GM12878 (cell line): ENCODE data around the gene NAT10. TPM values are rescaled to one million over a fixed set of nuclear protein-coding genes. Genes with fewer than 3 reads are reported as not detected.
"Not testable (repeated sequence)": the region's sequence is repeated elsewhere in the genome, so short reads cannot be mapped to it uniquely, and the experiment has no call there.

Experiments
- ATAC-seq: fragments of 200-7000 bp; cut with Tn5 transposase; 3 replicates; pipeline ENCODE4 v1.9.1; 2020; ENCODE audit warnings: mild to moderate bottlenecking, moderate library complexity
- BruUV-seq: library from RNA; stranded (reverse); fragments of 400-500 nt; replicated peaks from 2 replicates; lab custom pipeline; 2021; lab: Mats Ljungman, UMichigan
- CTCF ChIA-PET: fragments of 300-600 bp; sonication (Branson Sonifier 250); formaldehyde crosslinking; extraction: SDS; loops from one replicate; lab custom pipeline; 2021; ENCODE audit warnings: inconsistent platforms; lab: Yijun Ruan, JAX
- POLR2A ChIA-PET: fragments of 350-600 bp; formaldehyde crosslinking; extraction: SDS; loops from one replicate; lab custom pipeline; 2021; ENCODE audit warnings: inconsistent platforms; lab: Charles Lee
- RAD21 ChIA-PET: fragments of 300-600 bp; sonication (Branson Sonifier 250); formaldehyde crosslinking; loops from one replicate; lab custom pipeline; 2023; ENCODE audit warnings: antibody characterized with exemption; ENCODE audit not compliant: unreplicated experiment; lab: Charles Lee
- SMC1A ChIA-PET: fragments of 300-600 bp; sonication (Branson Sonifier 250); formaldehyde crosslinking; loops from one replicate; lab custom pipeline; 2023; ENCODE audit not compliant: unreplicated experiment, uncharacterized antibody; lab: Charles Lee
- DNase-seq: peaks from one replicate; pipeline ENCODE4 v3.0.0-alpha.2; 2011; ENCODE audit warnings: low read depth, low spot score
- FAIRE-seq: peaks from 3 replicates; lab custom pipeline; 2011; peaks lifted over from hg19 to GRCh38; lab: Jason Lieb, UNC
- H2AFZ ChIP-seq: 2 replicates; pipeline ENCODE4 v1.6.0; 2011; ENCODE audit warnings: low read depth, low read length, control low read depth; ENCODE audit not compliant: control insufficient read depth
- H3K27ac ChIP-seq: 2 replicates; pipeline ENCODE4 v1.5.1; 2011; ENCODE audit warnings: control low read depth; ENCODE audit not compliant: control insufficient read depth, insufficient read depth
- H3K27me3 ChIP-seq, 2 experiments: replicated peaks in 1 of 2; 2 replicates each; pipeline versions ENCODE4 v1.6.0 to v1.6.1; 2011; ENCODE audit warnings: low read length in 1 of 2; ENCODE audit not compliant: control insufficient read depth in 2 of 2, insufficient read depth in 2 of 2
- H3K36me3 ChIP-seq, 2 experiments: 2 replicates each; pipeline ENCODE4 v1.5.1; 2011; ENCODE audit warnings: low read length in 1 of 2; ENCODE audit not compliant: control insufficient read depth in 2 of 2, insufficient read depth in 2 of 2
- H3K4me1 ChIP-seq: 2 replicates; pipeline ENCODE4 v1.6.1; 2011; ENCODE audit warnings: mild to moderate bottlenecking, low read length, moderate library complexity, mixed read lengths; ENCODE audit not compliant: control insufficient read depth, insufficient read depth
- H3K4me2 ChIP-seq: 2 replicates; pipeline ENCODE4 v1.6.0; 2011; ENCODE audit warnings: control low read depth; ENCODE audit not compliant: control insufficient read depth, insufficient read depth
- H3K4me3 ChIP-seq: fragments of 200-600 bp; sonication (generic); 2 replicates; pipeline ENCODE4 v1.5.1; 2016
- H3K79me2 ChIP-seq: 2 replicates; pipeline ENCODE4 v1.6.0; 2011; ENCODE audit warnings: low read length; ENCODE audit not compliant: control insufficient read depth, insufficient read depth
- H3K9ac ChIP-seq: 2 replicates; pipeline ENCODE4 v1.8.0; 2011; ENCODE audit warnings: low read length, control low read depth, mixed read lengths; ENCODE audit not compliant: control insufficient read depth, insufficient read depth
- H3K9me3 ChIP-seq: replicated peaks from 3 replicates; pipeline ENCODE4 v1.5.1; 2011; ENCODE audit warnings: mild to moderate bottlenecking, low read length; ENCODE audit not compliant: control insufficient read depth, insufficient read depth
- H4K20me1 ChIP-seq: 2 replicates; pipeline ENCODE4 v1.6.0; 2011; ENCODE audit not compliant: control insufficient read depth, insufficient read depth
- BHLHE40 ChIP-seq, 2 experiments: fragments of 450-650 bp in 1 of 2; IDR thresholded peaks; 2 replicates each; pipeline ENCODE4 v1.6.1; 2011 to 2017; ENCODE audit warnings: low read depth in 2 of 2, borderline replicate concordance in 1 of 2, improper control_type of control experiment in 1 of 2, low read length in 1 of 2, mild to moderate bottlenecking in 1 of 2
- KAT2A ChIP-seq: conservative IDR thresholded peaks from 2 replicates; pipeline ENCODE4 v1.6.1; 2011; ENCODE audit warnings: low read depth, low read length; ENCODE audit not compliant: control insufficient read depth
- MEF2B ChIP-seq: fragments of 450-650 bp; IDR thresholded peaks from 2 replicates; pipeline ENCODE4 v1.6.1; 2018; ENCODE audit warnings: mild to moderate bottlenecking, moderate library complexity; ENCODE audit not compliant: partially characterized antibody, poor library complexity, severe bottlenecking
- NFIC ChIP-seq: IDR thresholded peaks from 2 replicates; pipeline ENCODE4 v1.6.1; 2012; ENCODE audit warnings: low read depth, mild to moderate bottlenecking, inconsistent platforms, low read length, moderate library complexity
- ZBED1 ChIP-seq: IDR thresholded peaks from 2 replicates; pipeline ENCODE4 v1.6.1; 2016; ENCODE audit warnings: borderline replicate concordance
- WGBS: methylation state at CpG from one replicate; pipeline ENCODE4 v1.1.6; 2016; ENCODE audit warnings: low lambda C conversion rate; ENCODE audit not compliant: insufficient replicate concordance, insufficient coverage; ENCODE audit errors: missing lambda C conversion rate; 5-methylcytosine and 5-hydroxymethylcytosine counted together
- in situ Hi-C: fragments of 300-500 bp; cut with MboI; formaldehyde crosslinking; loops from 9 replicates; pipeline ENCODE4 v1.14.3; 2018; ENCODE audit warnings: mixed read lengths
- intact Hi-C: fragments of 100-400 bp; cut with micrococcal nuclease; formaldehyde crosslinking; loops from one replicate; pipeline ENCODE4 v1.14.2; 2022; ENCODE audit not compliant: unreplicated experiment
- polyA plus RNA-seq, 11 experiments: library from polyadenylated mRNA; depleted of rRNA in 4 of 11; unstranded in 6 of 11; stranded (reverse) in 5 of 11; fragments of >200 nt; fragmentation: Nextera tagmentation in 4 of 11; fragmentation: Illumina TruSeq in 1 of 11; extraction: Ambion mirVana in 4 of 11; extraction: Trizol in 1 of 11; gene quantifications; 1 replicate in 1 of 11; 2 replicates in 10 of 11; pipeline versions ENCODE4 v1.2.1 to v1.2.3, GENCODE V29; 2011 to 2016; ENCODE audit warnings: inconsistent platforms in 2 of 11, missing spikeins in 2 of 11, low read depth in 1 of 11
- total RNA-seq, 4 experiments: library from RNA; depleted of rRNA in 3 of 4; stranded (reverse); fragments of >200 nt in 3 of 4; fragmentation: Illumina TruSeq in 1 of 4; extraction: Trizol in 1 of 4; gene quantifications; 2 replicates each; pipeline versions ENCODE4 v1.2.1 to v1.2.3, GENCODE V29; 2013 to 2021

Gene NAT10
- total and polyA plus RNA-seq, 10 of the 15 experiments (the other 5 are each of a cell fraction or from before 2014, with no cell fraction given): 45.1 to 95.5 (median 72.8) TPM

DNA sequence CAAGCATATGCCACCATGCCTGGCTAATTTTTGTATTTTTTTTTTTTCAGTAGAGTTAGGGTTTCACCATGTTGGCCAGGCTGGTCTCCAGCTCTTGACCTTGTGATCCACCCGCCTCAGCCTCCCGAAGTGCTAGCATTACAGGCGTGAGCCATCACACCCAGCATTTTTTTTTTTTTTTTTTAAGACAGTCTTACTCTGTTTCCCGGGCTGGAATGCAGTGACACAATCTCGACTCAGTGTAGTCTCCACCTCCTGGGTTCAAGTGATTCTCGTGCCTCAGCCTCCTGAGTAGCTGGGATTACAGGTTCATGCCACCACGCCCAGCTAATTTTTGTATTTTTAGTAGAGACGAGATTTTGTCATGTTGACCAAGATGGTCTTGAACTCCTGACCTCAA is 38.7 kb upstream of the NAT10 start:
- H3K9ac ChIP-seq, H3K9me3 ChIP-seq, H4K20me1 ChIP-seq, FAIRE-seq, DNase-seq, ATAC-seq, H2AFZ ChIP-seq, H3K27ac ChIP-seq, in situ Hi-C loops, BruUV-seq, H3K27me3 ChIP-seq: not testable (repeated sequence)
- peaks cover 0 to 20% of the 10 kb centered on the region in 2 experiments; a peak in 3 of 4 replicates for H3K36me3 ChIP-seq
- H3K79me2 ChIP-seq: peaks cover 91% of the 10 kb centered on the region
- H3K4me1 ChIP-seq: peaks cover 31% of the 10 kb centered on the region
- intact Hi-C loops: loop anchor here (2.0 to 5.0 kb wide), 2 partner anchors 14 to 69 kb away; no protein-coding TSS in a partner anchor
- CTCF ChIA-PET: interaction anchor here (1.0 kb wide), 1 partner anchor 13 kb away, joined by 3 read pairs; no protein-coding TSS in a partner anchor
- POLR2A ChIA-PET: interaction anchor here (0.6 to 0.8 kb wide), 2 partner anchors 18 to 40 kb away, joined by 3 to 7 read pairs; no protein-coding TSS in a partner anchor
- peak overlapping the region; percentile 5; the same call in 1 of the 2 replicates for H3K4me3 ChIP-seq
- RAD21 ChIA-PET: interaction anchor here (1.1 kb wide), 1 partner anchor 9 kb away, joined by 3 read pairs; no protein-coding TSS in a partner anchor
- H3K4me2 ChIP-seq: peak overlapping the region; percentile 54
- SMC1A ChIA-PET: interaction anchor here (0.6 to 1.9 kb wide), 6 partner anchors 10 to 78 kb away, joined by 3 to 6 read pairs (median 3); partner anchors contain the start of gene NAT10
- WGBS: 66% methylated on average over 8 of the region's 8 CpGs

DNA sequence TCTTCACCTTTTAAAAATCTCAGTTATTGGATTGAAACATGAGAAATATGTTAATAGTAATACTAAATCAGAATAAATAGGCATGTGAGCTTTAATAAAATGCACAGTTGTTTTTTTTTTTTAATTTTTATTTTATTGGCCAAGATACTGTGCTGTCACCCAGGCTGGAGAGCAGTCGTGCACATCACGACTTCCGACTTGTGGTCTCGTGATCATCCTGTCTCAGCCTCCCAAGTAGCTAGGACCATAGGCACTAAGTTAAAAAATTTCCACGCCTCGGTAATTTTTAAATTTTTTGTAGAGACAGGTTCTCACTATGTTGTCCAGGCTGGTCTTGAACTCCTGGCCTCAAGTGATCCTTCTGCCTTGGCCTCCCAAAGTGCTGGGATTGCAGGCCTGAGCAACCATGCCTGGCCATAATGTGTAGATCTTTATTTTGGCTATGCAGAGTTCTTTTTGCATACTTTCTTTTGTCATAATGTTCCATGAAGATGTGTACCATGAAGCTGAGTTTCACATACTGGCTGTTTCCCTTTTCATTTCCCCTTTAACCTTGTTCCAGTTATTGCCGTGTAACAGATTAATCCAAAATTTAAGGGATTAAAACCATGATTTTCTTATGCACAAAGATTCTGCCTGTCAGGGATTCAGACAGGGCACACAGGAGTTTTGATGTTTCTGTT is 37.9 kb upstream of the NAT10 start:
- no peak overlapping the region for H3K4me3 ChIP-seq
- RAD21 ChIA-PET: interaction anchor here (0.7 to 1.2 kb wide), 4 partner anchors 9 to 14 kb away, joined by 3 read pairs; no protein-coding TSS in a partner anchor
- no peak for TF ChIP-seq MEF2B
- peak; percentile 24; the same call in 1 of the 2 replicates for TF ChIP-seq ZBED1
- TF ChIP-seq BHLHE40 (IDR thresholded peaks at IDR 0.05; ENCODE audit: borderline replicate concordance in 1 of 2, low read depth in 2 of 2, low read length in 1 of 2): peak; percentile 24 to 34; a peak in 1 of 4 replicates
- no peak for TF ChIP-seq KAT2A
- TF ChIP-seq NFIC: 0 out of 2 replicates have a peak, but pooled peaks have one; percentile 19
- TF ChIP-seq, all 136 proteins: peak for 3
- ChIA-PET POLR2A (interaction anchor here (0.7 to 1.3 kb wide), 2 partner anchors 16 to 800 kb away, joined by 3 to 5 read pairs; no protein-coding TSS in a partner anchor), CTCF (interaction anchor here (0.9 to 1.4 kb wide), 3 partner anchors 9 to 69 kb away, joined by 3 to 6 read pairs (median 3); no protein-coding TSS in a partner anchor), SMC1A (interaction anchor here (0.6 to 2.4 kb wide), 7 partner anchors 8 to 1488 kb away, joined by 3 to 9 read pairs (median 5); partner anchors contain the start of gene NAT10)
- Histone ChIP-seq H3K36me3 (peaks cover under 1 to 26% of the 10 kb centered on the region in 2 experiments), H3K79me2 (peaks cover 91% of the 10 kb centered on the region), H3K27me3 (no peaks in the 10 kb centered on the region), H3K9me3 (no peaks in the 10 kb centered on the region), H3K9ac (no peak overlapping the region), H3K27ac (peak overlapping the region; percentile 45), H2AFZ (no peak overlapping the region), H4K20me1 (no peaks in the 10 kb centered on the region), H3K4me1 (peaks cover 31% of the 10 kb centered on the region), H3K4me2 (peak overlapping the region; percentile 54)
- intact Hi-C loops (loop anchor here (2.0 to 5.0 kb wide), 2 partner anchors 15 to 70 kb away; no protein-coding TSS in a partner anchor), in situ Hi-C loops (no loop called here)
- no peak for DNase-seq
- no peak for FAIRE-seq
- BruUV-seq: no TSS peak
- peak; percentile 73 for ATAC-seq
- WGBS: 0% methylated on average over 7 of the region's 7 CpGs
